ENCODE data around the gene RPA3.

RPA3 gene

GRCh38 chr7:7732621-7733281 is 14.3 kb upstream of the RPA3 start:
- no peak for DNase-seq (ENCODE audit: low spot score)

- DNase-seq (ENCODE audit: low spot score) = no peak
Observed at GRCh38 chr7:7731732-7732131, 13.3 kb upstream of the RPA3 start.

DNA sequence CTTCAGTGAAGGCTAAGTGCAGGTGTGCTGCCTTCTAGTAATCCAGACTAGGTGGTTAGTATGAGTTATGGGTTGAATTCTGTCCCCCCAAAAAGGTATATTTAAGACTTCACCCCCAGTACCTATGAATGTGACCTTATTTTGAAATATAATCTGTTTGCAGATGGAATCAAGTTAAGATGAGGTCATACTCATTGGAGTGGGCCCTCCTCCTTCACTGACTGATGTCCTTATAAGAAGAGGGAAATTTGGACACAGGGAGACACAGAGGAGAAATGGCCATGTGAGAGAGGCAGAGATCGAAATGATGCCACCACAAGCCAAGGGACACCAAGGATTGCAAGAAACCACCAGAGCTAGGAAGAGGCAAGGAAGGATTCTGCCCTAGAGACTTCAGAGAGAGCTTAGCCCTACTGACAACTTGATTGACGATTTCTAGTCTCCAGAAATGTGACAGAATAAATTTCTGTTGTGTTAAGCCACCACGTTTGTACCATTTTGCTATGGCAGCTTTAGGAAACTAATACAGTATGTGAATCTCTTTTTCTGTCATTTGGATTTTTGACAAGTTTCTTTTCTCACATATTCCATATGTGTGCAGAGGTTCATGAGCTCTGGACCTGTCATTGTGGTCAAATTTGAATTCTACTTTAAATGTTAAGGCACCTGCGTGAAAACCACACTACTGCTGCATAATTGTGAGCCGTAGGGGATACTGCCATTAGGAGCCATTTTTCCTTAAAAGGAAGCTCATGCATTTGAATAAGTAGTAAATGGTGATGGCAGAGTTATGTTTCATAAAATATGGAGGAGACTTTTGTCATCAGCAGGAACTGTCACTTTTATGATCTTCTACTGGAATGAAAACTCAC is 2.6 kb upstream of the RPA3 start:
- DNase-seq (ENCODE audit: low spot score) = no peak

DNA sequence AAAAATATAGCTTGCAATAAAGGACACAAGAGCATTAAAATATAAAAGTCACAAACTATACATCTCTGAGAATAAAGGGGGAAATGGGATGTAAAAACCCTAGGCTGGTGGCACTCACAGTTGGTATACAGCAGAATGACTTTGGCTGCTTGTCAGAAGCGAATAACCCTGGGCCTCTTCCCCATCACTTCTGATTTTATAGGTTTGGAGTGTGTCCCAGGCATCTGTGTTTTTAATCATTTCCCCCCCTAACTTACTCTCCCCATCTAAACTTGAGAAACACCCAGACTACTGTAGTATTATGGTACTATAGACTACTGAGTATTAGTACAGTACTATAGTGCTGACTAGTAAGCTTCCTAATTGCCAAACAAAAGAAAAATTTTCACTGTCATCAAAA is 1.8 kb upstream of the RPA3 start:
- no peak for DNase-seq (ENCODE audit: low spot score)

DNA sequence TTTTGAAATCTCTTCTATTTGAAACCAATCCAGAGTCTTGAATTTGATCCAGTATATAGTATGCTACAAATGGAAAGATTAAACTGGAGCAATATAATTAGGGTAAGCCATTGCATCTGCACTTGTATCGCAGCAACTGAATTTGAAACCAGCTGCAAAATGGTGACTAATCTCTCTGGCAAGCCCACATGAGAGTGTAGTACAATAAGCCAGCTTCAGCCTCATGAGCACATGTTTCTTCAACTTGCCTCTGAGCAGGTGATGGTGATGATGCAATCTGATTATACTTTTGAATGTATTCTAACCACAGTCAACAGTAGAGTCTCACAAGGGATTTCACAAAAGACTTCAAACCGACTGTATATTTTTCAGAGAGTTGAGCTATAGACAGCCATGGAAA is 829 bp upstream of the RPA3 start:
- no peak for DNase-seq (ENCODE audit: low spot score)

DNA sequence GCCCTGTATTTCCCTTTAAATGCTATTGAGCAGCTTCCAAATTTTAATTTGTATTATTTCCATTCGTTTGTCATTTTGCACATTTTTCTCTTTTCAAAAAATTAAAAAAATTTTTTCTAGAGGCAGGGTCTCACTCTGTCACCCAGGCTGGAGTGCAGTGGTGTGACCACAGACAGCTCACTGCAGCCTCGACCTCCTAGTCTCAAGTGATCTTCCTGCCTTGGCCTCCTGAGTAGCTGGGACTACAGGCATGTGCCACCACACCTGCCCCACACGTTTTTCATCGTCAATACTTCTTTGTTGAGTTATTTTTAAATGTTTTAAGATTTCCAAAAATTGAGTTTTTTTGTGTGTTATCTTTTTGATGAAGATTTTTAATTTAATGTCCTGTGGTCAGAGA is 4.7 kb downstream of the RPA3 start:
- DNase-seq (ENCODE audit: low spot score) = no peak

GRCh38 chr7:7710469-7710868 is 7.9 kb downstream of the RPA3 start:
- no peak for DNase-seq (ENCODE audit: low spot score)

DNA sequence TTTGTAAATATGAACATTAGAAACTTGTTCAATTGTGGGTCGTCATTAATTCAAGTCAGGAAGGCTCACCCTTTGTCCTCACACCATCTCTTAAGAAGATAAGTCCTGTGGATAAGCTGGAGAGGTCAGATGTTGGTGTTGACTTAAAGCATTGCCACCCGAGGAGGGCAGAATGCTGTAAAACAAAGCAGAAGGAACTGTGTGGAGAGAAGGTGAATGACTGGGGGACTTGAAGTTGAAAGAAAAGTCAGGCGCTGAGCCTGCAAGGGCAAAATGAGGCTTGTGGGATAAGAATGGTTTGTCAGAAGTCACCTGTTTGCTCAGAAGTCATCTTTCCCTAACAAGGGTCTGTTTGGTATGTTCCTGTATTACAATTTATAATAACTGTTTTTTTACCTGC is 9.1 kb downstream of the RPA3 start:
- no peak for DNase-seq (ENCODE audit: low spot score)

DNA sequence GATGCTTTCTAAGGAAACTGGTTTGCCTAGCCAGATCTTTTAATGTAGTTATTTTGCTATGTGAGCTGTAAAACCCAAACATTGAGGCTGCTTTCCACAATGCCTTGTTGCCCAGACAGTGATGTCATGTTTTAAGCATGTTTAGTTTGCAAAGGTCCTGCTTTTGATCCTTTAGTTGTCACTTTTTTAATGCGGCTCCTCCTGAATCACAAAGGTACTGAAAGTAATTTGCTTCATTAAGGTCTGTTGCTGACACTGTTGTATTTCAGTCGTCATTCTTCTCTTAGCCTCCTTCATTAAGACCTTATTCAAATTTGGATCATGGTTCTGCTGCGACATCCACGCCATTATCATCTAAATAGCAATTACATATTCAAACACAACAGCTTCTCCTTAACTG is 10.6 kb downstream of the RPA3 start:
- DNase-seq (ENCODE audit: low spot score) = no peak

DNA sequence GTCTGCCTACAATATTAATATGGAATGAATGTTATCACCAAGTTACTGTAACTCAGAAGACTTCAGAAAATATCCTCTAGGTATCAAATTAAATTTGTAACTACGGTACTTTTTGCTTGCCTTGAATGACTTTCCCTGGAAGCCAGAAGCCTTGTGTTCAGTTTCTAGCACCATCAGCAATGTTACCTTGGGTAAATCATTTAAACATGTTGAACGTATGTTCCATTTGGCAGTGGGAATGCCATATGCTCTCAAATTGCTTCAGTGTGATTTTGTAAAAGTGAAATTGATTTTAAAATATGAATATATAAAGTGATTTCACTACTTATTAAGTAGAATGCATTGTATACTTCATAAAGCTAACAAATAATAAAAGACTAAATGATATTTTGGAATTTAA is 11.2 kb downstream of the RPA3 start:
- no peak for DNase-seq (ENCODE audit: low spot score)

- DNase-seq (ENCODE audit: low spot score) = no peak
Observed at GRCh38 chr7:7706556-7707172, 11.7 kb downstream of the RPA3 start.

- DNase-seq (ENCODE audit: low spot score) = no peak
Observed at GRCh38 chr7:7706101-7706511, 12.3 kb downstream of the RPA3 start.

- DNase-seq (ENCODE audit: low spot score) = no peak
Observed at GRCh38 chr7:7705318-7705717, 13.1 kb downstream of the RPA3 start.

- DNase-seq (ENCODE audit: low spot score) = no peak
Observed at GRCh38 chr7:7704867-7705266, 13.5 kb downstream of the RPA3 start.

- DNase-seq (ENCODE audit: low spot score) = no peak
Observed at GRCh38 chr7:7703427-7703826, 15.0 kb downstream of the RPA3 start.

DNA sequence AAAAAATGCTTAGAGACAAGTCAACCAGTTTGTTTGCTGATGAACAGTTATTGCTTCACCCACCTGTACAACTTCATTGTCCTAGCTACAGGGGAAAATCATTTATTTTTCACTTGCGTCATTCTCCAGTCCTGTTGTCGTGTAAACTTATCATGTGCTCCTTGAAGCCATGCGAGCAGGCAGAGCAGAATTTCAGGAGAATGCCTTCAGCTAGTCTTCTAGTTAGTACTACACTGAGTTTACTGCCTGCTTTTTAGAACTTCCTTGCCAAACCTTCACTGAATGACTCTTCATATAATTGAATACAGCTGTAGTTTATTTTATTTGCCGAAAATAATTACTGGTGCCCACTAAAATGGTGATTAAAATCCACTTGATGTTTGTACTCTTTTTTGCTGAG is 15.6 kb downstream of the RPA3 start:
- DNase-seq (ENCODE audit: low spot score) = no peak

- DNase-seq (ENCODE audit: low spot score) = no peak
Observed at GRCh38 chr7:7701527-7701926, 16.9 kb downstream of the RPA3 start.

DNA sequence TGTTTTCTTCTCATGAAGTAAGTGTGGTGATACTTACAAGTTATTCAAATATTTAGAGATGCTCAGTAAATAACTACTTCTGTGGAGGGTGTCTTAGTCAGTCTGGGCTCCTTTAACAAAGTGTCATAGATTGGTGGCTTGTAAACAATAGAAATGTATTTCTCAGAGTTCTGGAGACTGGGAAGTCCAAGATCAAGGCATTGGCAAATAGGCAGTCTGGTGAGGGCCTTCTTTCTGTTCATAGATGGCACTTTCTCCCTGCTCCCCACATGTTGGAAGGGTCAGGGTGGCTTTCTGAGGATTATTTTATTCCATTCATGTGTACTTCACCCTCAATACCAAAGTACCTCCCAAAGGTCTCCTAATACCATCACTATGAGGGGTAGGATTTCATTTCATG is 18.4 kb downstream of the RPA3 start:
- no peak for DNase-seq (ENCODE audit: low spot score)

DNA sequence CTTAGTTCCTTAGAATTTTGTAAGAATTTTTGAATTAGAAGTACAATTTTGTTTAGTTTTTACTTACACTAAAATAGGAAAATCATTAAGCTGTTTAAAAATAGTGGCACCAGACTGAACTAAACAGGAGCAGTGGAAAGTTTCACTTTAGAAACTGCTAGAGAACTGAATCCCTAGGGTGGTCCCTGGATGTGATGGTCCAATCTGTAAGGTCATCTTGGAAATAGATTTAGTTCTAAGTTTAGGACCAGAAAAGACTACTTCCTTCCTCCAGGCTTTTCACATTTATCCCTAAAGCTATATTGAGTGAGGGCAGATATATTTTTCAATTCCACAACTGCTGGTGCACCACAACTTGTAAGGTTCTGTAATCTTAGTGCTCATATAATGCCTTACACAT is 19.0 kb downstream of the RPA3 start:
- no peak for DNase-seq (ENCODE audit: low spot score)

DNA sequence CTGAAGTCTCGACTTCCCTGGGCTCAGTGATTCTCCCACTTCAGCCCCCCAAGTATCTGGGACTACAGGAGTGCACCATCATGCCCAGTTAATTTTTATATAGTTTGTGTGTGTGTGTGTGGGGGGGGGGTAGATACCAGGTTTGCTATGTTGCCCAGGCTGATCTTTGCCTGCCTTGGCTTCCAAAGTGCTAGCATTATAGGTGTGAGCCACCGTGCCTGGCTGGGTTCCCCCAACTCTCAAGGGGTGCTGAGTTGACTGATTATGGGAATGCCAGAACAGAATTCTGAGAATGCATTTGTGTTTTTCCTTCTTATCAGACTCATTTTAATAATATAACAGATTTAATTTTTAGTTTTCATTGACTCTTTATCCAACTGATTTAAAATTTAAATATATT is 19.5 kb downstream of the RPA3 start:
- no peak for DNase-seq (ENCODE audit: low spot score)

DNA sequence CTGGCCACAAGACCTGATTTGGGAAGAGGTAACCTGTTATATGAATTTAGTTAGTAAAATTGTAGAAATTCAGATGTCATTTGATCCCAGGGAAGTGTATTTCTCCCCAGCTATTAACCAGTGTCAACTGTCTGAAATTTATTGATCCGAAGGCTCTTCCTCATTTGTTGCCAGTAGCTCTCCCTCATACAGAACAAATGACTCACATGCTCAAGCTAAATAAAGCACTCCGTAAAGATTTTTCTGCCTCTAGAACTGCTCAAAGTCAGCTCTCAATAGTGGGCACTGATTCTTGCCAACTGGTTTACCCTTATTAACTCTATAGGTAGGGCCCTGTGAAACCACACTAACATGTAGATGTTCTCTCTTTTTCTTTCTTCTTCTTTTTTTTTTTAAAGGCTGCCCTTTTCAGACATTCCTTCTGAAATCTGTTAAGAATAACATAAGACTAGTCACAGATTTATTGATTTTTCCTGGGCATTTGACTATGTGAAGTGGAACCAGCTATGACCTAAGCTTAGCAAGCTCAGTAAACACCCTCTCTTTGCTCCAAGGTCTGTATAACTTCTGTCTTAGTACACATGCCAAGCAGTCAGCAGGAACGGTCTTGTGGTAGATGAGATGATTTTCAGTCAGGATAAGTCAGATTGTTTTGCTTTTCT is 21.8 kb downstream of the RPA3 start:
- DNase-seq (ENCODE audit: low spot score) = no peak

- no peak for DNase-seq (ENCODE audit: low spot score)
Observed at GRCh38 chr7:7695111-7695817, 23.1 kb downstream of the RPA3 start.

All from ecto neural progenitor cell (in vitro differentiated cells).